GM23248 (cell line): Measurements from ENCODE around the gene BTNL9.

ENCODE experiments used
- EZH2 ChIP-seq: fragments of 200-600 bp; sonication (generic); IDR thresholded peaks from 2 replicates; pipeline ENCODE4 v1.6.1; 2018; ENCODE audit warnings: antibody characterized with exemption, mild to moderate bottlenecking; ENCODE audit not compliant: insufficient read depth, poor library complexity, severe bottlenecking
- EZH2phosphoT487 ChIP-seq: fragments of 200-600 bp; sonication (generic); IDR thresholded peaks from 2 replicates; pipeline ENCODE4 v1.6.1; 2018; ENCODE audit warnings: antibody characterized with exemption, moderate library complexity, mild to moderate bottlenecking, low read depth; ENCODE audit not compliant: insufficient read depth

GRCh38 chr5:181107699-181108098 is 67.6 kb downstream of the BTNL9 start:
- no peak for TF ChIP-seq EZH2phosphoT487
- TF ChIP-seq EZH2, result no peak
